MCF 10A (cell line): ENCODE measurements around the gene AMHR2. TPM values are rescaled to one million over a fixed set of nuclear protein-coding genes. Genes with fewer than 3 reads are reported as not detected.
"Not testable (repeated sequence)": the region's sequence is repeated elsewhere in the genome, so short reads cannot be mapped to it uniquely, and the experiment has no call there.

Experiments
- BruUV-seq: library from RNA; stranded (reverse); fragments of 400-500 nt; replicated peaks from 2 replicates; lab custom pipeline; 2021; lab: Mats Ljungman, UMichigan
- CTCF ChIA-PET: fragments of 300-600 bp; sonication (Branson Sonifier 250); formaldehyde crosslinking; extraction: SDS; loops from one replicate; lab custom pipeline; 2021; ENCODE audit warnings: antibody characterized with exemption, inconsistent platforms; lab: Yijun Ruan, JAX
- POLR2A ChIA-PET: fragments of 300-600, 350-650 bp; sonication (Branson Sonifier 250); formaldehyde crosslinking; extraction: SDS; loops from one replicate; lab custom pipeline; 2020; ENCODE audit warnings: antibody characterized with exemption, inconsistent platforms; lab: Yijun Ruan, JAX
- DNase-seq: peaks from one replicate; pipeline ENCODE4 v3.0.0-alpha.2; 2018; ENCODE audit not compliant: unreplicated experiment
- H3K27ac Mint-ChIP-seq: one replicate; pipeline ENCODE4 v1.8.0; 2022; ENCODE audit warnings: mild to moderate bottlenecking, low read depth, mixed read lengths; ENCODE audit not compliant: unreplicated experiment
- H3K27me3 Mint-ChIP-seq: one replicate; pipeline ENCODE4 v1.8.0; 2022; ENCODE audit warnings: mixed read lengths; ENCODE audit not compliant: insufficient read depth, unreplicated experiment
- H3K36me3 Mint-ChIP-seq: one replicate; pipeline ENCODE4 v1.8.0; 2022; ENCODE audit warnings: mild to moderate bottlenecking, moderate library complexity, mixed read lengths; ENCODE audit not compliant: insufficient read depth, unreplicated experiment
- H3K4me1 Mint-ChIP-seq: one replicate; pipeline ENCODE4 v1.8.0; 2022; ENCODE audit warnings: mixed read lengths; ENCODE audit not compliant: insufficient read depth, unreplicated experiment
- H3K4me3 Mint-ChIP-seq: one replicate; pipeline ENCODE4 v1.8.0; 2022; ENCODE audit warnings: mild to moderate bottlenecking, moderate library complexity, mixed read lengths; ENCODE audit not compliant: unreplicated experiment
- H3K9me3 Mint-ChIP-seq: one replicate; pipeline ENCODE4 v1.8.0; 2022; ENCODE audit warnings: mixed read lengths; ENCODE audit not compliant: unreplicated experiment
- intact Hi-C: fragments of 100-400 bp; cut with micrococcal nuclease; formaldehyde crosslinking; loops from 2 replicates; pipeline ENCODE4 v1.14.1; 2022
- total RNA-seq: library from RNA; stranded (reverse); gene quantifications from 2 replicates; pipeline ENCODE4 v1.2.3, GENCODE V29; 2022
- TF ChIP-seq, protein P1 (sequence below): fragments of 200-600 bp; IDR thresholded peaks from one replicate; pipeline ENCODE4 v1.8.0; 2022; ENCODE audit warnings: antibody characterized with exemption, mild to moderate bottlenecking; ENCODE audit not compliant: unreplicated experiment

AMHR2 gene
- total RNA-seq, 1 experiment from 2014 or later = not detected

DNA sequence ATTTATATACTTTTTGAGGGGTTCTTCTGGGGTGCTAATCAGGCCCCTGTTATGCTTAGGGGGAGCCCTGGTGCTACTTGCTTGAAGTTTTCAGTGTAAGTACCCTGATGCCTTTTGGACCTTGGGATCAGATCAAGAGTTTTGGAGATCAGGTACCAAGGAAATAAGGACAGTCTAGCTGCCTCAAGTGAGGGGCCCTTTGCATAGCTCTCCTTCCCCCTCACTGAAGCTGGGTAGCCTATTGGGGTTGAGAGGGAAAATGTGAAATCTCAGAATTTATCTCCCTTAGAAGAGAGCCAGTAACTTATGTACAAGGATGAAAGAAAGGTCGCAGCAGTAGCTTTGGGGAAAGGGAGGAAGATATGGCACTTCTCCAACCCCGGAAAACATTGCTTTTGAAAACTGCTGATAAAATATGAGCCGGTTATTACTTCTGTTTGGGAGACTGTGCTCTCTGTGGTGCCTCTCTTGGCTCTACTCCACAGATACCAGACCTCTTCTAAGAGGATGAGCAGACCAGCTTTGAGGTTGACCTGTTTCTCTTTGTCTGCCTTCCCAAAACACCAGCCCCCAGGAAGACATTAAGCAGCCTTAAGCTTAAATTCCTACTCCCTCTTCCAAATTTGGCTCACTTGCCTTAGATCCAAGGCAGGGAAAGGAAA, 8.8 kb upstream of the AMHR2 start:
- TF ChIP-seq, protein P1, sequence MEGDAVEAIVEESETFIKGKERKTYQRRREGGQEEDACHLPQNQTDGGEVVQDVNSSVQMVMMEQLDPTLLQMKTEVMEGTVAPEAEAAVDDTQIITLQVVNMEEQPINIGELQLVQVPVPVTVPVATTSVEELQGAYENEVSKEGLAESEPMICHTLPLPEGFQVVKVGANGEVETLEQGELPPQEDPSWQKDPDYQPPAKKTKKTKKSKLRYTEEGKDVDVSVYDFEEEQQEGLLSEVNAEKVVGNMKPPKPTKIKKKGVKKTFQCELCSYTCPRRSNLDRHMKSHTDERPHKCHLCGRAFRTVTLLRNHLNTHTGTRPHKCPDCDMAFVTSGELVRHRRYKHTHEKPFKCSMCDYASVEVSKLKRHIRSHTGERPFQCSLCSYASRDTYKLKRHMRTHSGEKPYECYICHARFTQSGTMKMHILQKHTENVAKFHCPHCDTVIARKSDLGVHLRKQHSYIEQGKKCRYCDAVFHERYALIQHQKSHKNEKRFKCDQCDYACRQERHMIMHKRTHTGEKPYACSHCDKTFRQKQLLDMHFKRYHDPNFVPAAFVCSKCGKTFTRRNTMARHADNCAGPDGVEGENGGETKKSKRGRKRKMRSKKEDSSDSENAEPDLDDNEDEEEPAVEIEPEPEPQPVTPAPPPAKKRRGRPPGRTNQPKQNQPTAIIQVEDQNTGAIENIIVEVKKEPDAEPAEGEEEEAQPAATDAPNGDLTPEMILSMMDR = no peak
- Mint-ChIP-seq H3K27me3 (no peaks in the 10 kb centered on the region), H3K4me3 (no peak overlapping the region), H3K9me3 (no peaks in the 10 kb centered on the region), H3K27ac (no peak overlapping the region), H3K36me3 (peaks cover 56% of the 10 kb centered on the region), H3K4me1 (peaks cover 8% of the 10 kb centered on the region)
- POLR2A ChIA-PET = interaction anchor here (0.6 to 1.6 kb wide), 7 partner anchors 26 to 339 kb away, joined by 3 to 5 read pairs (median 4); partner anchors contain the start of gene SP1
- CTCF ChIA-PET = interaction anchor here (0.7 to 1.9 kb wide), 6 partner anchors 59 to 90 kb away, joined by 3 to 6 read pairs (median 4); no protein-coding TSS in a partner anchor
- no TSS peak for BruUV-seq
- DNase-seq = no peak
- intact Hi-C loops = no loop called here

DNA sequence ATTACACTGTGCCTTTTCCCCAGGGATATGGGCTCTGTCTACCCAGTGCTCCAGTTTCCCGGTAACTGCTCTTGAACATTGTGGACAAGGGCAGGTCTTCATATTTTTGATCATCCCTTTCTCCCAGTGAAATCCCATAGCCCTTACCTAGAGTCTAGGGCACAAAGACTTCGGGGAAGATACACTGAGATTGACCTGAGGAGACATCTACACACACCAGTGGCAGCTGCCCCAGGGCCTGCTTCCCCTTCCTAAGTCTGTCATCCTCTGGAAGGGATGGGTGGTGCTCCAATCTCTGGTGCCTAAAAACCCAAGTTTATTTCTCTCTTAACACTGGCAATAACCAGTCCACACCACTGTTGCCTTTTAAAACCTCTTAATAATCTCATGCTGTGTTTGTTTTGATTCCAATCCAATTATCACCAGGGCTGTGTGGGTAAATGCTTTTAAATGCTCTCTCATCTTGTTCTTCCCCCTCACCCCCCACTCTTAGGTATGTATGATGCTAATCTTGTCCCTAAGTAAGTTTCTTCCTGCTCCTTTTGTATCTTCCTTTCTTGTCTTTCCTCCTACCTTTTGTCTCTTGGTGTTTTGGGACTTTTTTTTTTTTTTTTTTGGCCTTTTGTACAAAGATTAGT, 7.8 kb upstream of the AMHR2 start:
- CTCF ChIA-PET = interaction anchor here (0.6 to 1.2 kb wide), 6 partner anchors 33 to 91 kb away, joined by 3 to 6 read pairs (median 4); no protein-coding TSS in a partner anchor
- H3K4me3 Mint-ChIP-seq, DNase-seq, H3K27me3 Mint-ChIP-seq, BruUV-seq, intact Hi-C loops, H3K4me1 Mint-ChIP-seq, H3K9me3 Mint-ChIP-seq: not testable (repeated sequence)
- Mint-ChIP-seq H3K27ac (peak overlapping the region; percentile 5), H3K36me3 (peaks cover 46% of the 10 kb centered on the region)
- POLR2A ChIA-PET = interaction anchor here (0.7 to 2.2 kb wide), 2 partner anchors 25 to 34 kb away, joined by 4 to 10 read pairs; no protein-coding TSS in a partner anchor

DNA sequence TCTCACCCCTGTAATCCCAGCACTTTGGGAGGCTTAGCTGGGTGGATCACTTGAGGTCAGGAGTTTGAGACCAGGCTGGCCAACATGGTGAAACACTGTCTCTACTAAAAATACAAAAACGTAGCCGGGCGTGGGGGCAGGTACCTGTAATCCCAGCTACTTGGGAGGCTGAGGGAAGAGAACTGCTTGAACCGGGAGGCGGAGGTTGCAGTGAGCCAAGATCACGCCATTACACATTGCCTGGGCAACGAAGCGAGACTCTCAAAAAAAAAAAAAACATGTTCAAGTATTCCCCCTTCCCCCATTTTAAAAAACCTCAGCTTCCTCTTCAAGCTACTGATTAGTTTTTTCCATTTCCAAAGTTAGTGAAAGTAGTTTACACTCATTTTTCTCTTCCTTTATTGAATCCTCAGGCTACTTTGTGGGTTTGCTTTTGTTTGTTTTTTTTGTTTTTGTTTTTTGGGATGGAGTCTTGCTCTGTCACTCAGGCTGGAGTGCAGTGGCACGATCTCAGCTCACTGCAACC, 6.3 kb upstream of the AMHR2 start:
- Mint-ChIP-seq H3K36me3 (peaks cover 39% of the 10 kb centered on the region), H3K4me1 (peaks cover 14% of the 10 kb centered on the region)
- intact Hi-C loops, BruUV-seq, H3K27ac Mint-ChIP-seq, H3K4me3 Mint-ChIP-seq, H3K9me3 Mint-ChIP-seq, H3K27me3 Mint-ChIP-seq, DNase-seq: not testable (repeated sequence)
- ChIA-PET POLR2A (interaction anchor here (0.6 to 2.2 kb wide), 11 partner anchors 23 to 122 kb away, joined by 3 to 10 read pairs (median 4); partner anchors contain the start of genes AAAS, PFDN5 and SP1), CTCF (interaction anchor here (0.6 to 2.7 kb wide), 5 partner anchors 26 to 93 kb away, joined by 3 to 34 read pairs (median 3); partner anchors contain the start of gene SP1)

DNA sequence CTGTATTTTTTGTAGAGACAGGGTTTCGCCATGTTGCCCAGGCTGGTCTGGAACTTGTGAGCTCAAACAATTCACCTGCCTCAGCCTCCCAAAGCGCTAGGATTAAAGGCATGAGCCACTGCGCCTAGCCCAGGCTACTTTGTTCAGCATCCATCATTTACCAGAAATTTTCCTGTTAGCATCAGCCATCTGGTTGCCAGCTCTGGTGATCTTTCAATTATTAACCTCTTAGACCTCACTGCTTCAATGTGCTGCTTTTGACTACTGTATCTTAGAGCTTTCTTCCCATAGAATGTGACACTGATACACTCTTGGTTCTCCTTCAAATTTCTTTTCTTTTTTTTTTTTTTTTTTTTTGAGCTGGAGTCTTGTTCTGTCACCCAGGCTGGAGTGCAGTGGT, 5.4 kb upstream of the AMHR2 start:
- intact Hi-C loops = no loop called here
- DNase-seq = no peak
- ChIA-PET CTCF (interaction anchor here (0.5 to 2.7 kb wide), 4 partner anchors 13 to 94 kb away, joined by 3 to 34 read pairs (median 4); no protein-coding TSS in a partner anchor), POLR2A (interaction anchor here (0.7 to 2.2 kb wide), 5 partner anchors 10 to 66 kb away, joined by 3 to 10 read pairs (median 5); partner anchors contain the start of gene SP1)
- peaks cover 30% of the 10 kb centered on the region for H3K36me3 Mint-ChIP-seq
- no TSS peak for BruUV-seq
- no peaks in the 10 kb centered on the region for H3K9me3 Mint-ChIP-seq
- no peak overlapping the region for H3K4me3 Mint-ChIP-seq
- TF ChIP-seq, protein P1 = no peak
- H3K4me1 Mint-ChIP-seq = peaks cover 14% of the 10 kb centered on the region
- H3K27me3 Mint-ChIP-seq = no peaks in the 10 kb centered on the region
- no peak overlapping the region for H3K27ac Mint-ChIP-seq
